Neuron (in vitro differentiated cells): ENCODE results near the gene HTT-AS.

Experiments
- H2AFZ ChIP-seq: one replicate; pipeline ENCODE4 v1.6.1; 2013; ENCODE audit warnings: low read depth, mild to moderate bottlenecking, inconsistent platforms, low read length, moderate library complexity
- H3K27me3 ChIP-seq: one replicate; pipeline ENCODE4 v1.6.1; 2013; ENCODE audit warnings: low read length; ENCODE audit not compliant: insufficient read depth
- H3K36me3 ChIP-seq: one replicate; pipeline ENCODE4 v1.6.1; 2013; ENCODE audit warnings: low read length; ENCODE audit not compliant: insufficient read depth
- H3K4me1 ChIP-seq: one replicate; pipeline ENCODE4 v1.6.1; 2013; ENCODE audit warnings: low read length; ENCODE audit not compliant: insufficient read depth
- H3K4me3 ChIP-seq: 2 replicates; pipeline ENCODE4 v1.5.1; 2013; ENCODE audit warnings: mild to moderate bottlenecking, low read length, moderate library complexity
- H3K9me3 ChIP-seq: one replicate; pipeline ENCODE4 v1.6.1; 2013; ENCODE audit warnings: low read length

The HTT-AS gene

DNA sequence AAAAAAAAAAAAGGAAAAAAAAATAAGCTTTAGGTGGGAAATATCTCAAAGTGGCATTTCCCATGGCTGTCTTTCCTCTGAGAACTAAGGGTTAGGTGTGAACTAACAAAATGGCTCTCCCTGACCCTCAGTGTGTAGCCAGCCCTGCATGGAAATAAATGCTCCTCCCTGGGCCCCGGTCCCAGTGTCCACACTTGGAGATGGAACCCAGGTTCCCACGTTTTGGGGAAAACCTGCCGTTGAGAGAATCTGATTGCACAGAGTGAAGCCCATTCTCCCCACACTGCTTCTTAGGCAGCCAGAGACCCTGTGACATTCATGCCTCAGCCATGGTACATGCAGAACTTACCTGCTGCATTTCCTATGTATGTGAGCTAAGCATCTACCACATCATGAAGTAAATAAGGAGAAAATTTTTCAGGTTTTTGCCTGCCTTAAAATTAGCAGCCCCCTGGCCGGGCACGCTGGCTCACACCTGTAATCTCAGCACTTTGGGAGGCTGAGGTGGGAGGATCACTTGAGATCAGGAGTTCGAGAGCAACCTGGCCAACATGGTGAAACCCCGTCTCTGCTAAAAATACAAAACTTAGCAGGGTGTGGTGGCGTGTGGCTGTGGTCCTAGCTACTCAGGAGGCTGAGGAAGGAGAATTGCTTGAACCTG is 34.5 kb downstream of the HTT-AS start:
- Histone ChIP-seq H3K36me3 (no peaks in the 10 kb centered on the region), H2AFZ (no peak overlapping the region), H3K4me3 (no peak overlapping the region), H3K4me1 (peaks cover 26% of the 10 kb centered on the region), H3K9me3 (no peaks in the 10 kb centered on the region), H3K27me3 (no peaks in the 10 kb centered on the region)

DNA sequence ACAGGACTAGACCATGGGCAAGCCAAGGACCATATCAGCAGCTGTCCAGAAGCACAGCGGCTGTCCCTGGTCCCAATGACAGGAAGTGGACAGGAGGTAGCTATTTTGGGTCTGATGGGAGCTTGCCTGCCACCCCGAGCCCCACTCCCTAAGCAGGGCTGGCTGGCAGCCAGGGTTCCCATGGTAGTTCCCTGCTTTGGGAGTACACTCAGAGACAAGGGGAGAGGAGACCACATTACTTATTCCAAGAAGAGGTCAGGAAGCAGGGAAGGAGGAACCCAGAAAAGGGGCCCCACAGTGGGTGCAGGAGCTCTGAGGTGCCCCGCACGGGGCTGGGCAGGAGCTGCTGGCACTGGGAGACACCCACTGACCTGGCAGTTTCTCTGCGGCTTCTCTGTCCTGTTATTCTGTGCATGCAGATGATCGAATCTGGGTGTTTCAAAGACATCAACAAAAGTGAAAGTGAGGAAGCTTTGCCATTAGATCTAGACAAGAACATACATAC is 36.3 kb downstream of the HTT-AS start:
- no peaks in the 10 kb centered on the region for H3K36me3 ChIP-seq
- no peak overlapping the region for H2AFZ ChIP-seq
- no peaks in the 10 kb centered on the region for H3K27me3 ChIP-seq
- H3K4me1 ChIP-seq, result peaks cover 20% of the 10 kb centered on the region
- H3K9me3 ChIP-seq, result no peaks in the 10 kb centered on the region
- H3K4me3 ChIP-seq, result no peak overlapping the region

DNA sequence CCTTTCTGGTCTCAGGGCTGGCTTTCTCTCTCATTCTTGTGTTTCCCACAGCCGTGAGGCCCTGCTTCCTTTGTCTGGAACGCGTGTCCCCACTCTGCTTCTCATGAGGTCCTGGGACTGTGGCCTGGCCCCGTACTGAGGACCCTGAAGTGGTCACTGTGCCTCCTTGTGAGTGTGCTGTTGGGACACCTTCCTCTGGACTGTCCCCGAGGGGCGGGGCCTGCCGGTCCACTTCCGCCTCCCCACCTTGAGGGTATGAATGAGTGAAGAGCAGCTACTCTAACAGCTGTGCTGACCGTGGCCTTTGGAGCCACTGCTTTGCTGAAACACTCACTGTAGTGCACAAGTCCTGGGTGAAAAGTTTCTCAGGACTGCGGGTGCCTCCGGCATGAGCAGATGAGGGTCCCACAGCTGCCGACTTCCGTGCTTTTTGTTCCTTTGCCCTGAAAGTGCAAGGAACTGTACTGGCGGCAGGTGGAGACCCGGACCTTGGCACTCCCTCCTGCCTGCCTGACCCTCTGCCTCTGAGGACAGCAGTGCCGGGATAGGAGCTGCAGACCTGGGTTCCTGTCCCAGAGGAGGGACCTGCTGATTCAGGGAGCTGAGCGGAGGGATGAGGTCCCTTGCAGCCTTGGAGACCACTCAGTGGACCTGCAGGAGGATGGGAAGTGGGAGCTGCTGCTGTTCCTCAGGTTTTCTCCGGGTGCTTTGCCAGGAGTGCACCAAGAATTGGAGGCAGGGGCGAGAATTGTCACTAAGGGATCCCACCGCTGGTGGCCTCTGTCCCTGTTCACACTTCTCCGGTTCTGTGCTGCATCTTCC is 38.0 kb downstream of the HTT-AS start:
- no peak overlapping the region for H3K4me3 ChIP-seq
- no peaks in the 10 kb centered on the region for H3K9me3 ChIP-seq
- no peaks in the 10 kb centered on the region for H3K36me3 ChIP-seq
- H3K27me3 ChIP-seq, result no peaks in the 10 kb centered on the region
- no peak overlapping the region for H2AFZ ChIP-seq
- H3K4me1 ChIP-seq, result peaks cover 13% of the 10 kb centered on the region

DNA sequence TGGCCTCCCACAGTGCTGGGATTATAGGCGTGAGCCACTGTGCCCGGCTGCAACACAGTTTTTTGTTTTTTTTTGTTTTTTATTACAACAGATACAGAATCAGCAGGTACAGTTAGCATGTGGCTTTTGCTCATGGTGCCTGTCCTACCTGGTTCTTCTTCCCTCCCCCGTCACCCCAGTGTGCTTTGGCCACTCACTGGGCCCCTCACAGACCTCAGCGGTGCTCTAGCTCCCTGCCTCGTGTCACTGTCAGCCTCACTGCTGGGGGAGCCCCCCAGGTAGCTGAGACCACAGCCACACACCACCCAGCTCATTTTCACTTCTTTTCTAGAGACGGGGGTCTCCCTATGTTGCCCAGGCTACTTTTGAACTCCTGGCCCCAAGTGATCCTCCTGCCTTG is 38.7 kb downstream of the HTT-AS start:
- Histone ChIP-seq H2AFZ (no peak overlapping the region), H3K36me3 (no peaks in the 10 kb centered on the region), H3K27me3 (no peaks in the 10 kb centered on the region), H3K4me3 (no peak overlapping the region), H3K9me3 (no peaks in the 10 kb centered on the region), H3K4me1 (peaks cover 13% of the 10 kb centered on the region)

DNA sequence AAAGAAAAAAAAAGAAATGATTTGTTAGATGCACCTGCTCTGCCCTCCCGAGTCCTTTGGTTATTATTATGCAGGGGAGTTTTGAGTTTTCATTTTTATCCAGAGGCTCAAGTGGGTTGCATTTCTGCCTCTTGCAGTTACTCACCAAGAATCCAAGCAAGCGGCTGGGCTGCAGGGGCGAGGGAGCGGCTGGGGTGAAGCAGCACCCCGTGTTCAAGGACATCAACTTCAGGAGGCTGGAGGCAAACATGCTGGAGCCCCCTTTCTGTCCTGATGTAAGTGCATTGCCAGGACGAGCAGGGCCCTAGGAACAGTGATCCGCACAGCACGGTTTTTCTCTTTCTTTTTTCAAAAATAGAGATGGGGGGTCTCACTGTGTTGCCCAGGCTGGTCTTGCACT is 39.1 kb downstream of the HTT-AS start:
- Histone ChIP-seq H3K27me3 (no peaks in the 10 kb centered on the region), H3K36me3 (no peaks in the 10 kb centered on the region), H3K4me3 (no peak overlapping the region), H2AFZ (no peak overlapping the region), H3K4me1 (peaks cover 13% of the 10 kb centered on the region), H3K9me3 (no peaks in the 10 kb centered on the region)

DNA sequence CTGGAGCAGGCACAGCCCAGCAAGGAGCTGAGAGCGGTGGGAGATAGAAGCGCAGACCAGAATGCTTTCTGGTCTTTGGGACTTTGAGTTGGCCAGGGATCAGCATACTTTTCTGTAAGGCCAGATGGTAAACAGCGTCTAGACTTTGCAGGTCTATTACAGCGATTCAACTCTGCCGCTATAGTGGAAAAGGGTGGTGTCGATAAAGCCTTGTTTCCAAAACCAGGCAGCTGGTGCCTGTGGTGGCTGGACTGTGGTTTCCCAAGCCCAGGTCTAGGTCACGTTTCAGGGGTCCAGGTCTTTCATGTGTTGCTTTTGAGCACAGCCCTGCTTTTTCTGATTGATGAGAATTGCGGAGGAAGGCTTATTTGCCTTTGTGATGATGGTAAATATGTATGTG is 40.1 kb downstream of the HTT-AS start:
- Histone ChIP-seq H3K27me3 (no peaks in the 10 kb centered on the region), H3K9me3 (no peaks in the 10 kb centered on the region), H3K4me3 (no peak overlapping the region), H3K36me3 (no peaks in the 10 kb centered on the region), H2AFZ (no peak overlapping the region), H3K4me1 (peaks cover 13% of the 10 kb centered on the region)

DNA sequence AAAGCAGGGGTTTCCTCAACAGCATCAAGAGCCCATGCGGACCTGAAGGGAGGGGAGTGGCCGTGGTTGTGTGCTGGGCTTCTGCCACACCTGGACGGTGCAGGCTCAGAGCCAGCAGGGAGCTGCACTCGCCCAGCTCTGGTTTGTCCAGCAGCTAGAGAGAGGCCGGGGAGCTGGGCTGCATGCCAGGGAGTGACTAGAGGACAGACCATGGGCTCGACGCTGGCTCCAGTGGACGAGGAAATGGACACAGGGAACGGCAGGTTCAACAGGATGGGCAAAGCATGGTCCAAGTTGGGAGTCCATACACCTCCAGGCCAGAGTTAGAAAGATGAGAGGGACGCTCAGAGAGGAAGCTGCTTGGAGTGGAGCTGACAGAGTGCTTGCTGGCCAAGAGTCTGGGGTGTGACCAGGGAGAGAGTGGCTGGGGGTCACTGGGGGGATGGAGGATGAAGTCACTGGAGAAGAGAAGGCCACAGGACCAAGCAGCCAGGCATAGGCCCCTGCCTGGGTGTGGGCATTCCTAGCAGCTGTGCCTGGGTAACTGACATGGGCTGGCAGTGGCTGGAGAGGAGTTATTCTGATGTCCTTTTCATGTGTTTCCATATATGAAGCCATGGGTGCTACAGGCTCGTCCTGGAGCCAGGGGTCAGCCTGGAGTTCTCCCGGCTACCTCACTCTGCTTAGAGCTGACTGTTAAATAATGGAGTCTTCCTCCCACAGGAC is 42.8 kb downstream of the HTT-AS start:
- H3K36me3 ChIP-seq, result no peaks in the 10 kb centered on the region
- no peaks in the 10 kb centered on the region for H3K27me3 ChIP-seq
- no peak overlapping the region for H2AFZ ChIP-seq
- no peaks in the 10 kb centered on the region for H3K9me3 ChIP-seq
- H3K4me3 ChIP-seq, result no peak overlapping the region
- H3K4me1 ChIP-seq, result peaks cover 7% of the 10 kb centered on the region

DNA sequence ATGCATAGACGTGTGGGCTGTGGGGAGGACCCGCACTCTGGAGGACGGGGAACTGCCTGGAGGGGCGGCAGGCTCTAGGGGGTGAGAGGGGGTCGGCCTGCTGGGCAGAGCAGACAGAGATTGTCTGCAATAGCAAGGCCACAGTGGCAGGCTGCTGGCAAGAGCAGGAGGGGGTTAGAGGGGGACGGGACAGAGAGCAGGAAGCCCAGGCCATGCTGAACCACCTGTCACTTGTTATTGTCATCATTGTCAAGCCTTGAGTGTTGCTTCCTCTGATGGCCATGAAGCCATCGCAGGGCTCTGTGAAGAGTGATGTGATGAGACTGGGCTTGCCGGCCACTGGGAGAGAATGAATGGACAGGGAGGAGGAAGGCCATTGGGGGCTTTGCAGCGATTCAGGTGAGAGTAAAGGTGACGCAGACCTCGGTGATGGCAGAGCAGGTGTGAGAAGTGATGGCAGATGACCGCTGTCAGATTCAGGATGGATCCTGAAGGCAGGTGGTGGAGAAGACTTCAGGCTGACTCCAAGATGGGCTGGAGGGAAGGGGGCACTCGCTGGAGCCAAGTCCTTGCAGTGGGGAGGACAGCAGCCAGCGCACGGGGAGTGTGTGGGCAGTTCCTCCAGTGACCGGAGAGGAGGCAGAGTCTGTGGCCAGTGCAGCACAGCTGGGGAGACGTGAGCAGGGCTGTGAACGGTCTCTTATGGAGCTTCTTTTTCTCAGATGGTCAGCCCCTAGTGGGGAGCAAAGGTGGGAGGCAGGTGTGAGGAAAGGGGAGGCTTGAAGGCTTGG is 43.6 kb downstream of the HTT-AS start:
- Histone ChIP-seq H3K27me3 (no peaks in the 10 kb centered on the region), H3K9me3 (no peaks in the 10 kb centered on the region), H3K4me3 (no peak overlapping the region), H2AFZ (no peak overlapping the region), H3K36me3 (no peaks in the 10 kb centered on the region), H3K4me1 (peaks cover 7% of the 10 kb centered on the region)

DNA sequence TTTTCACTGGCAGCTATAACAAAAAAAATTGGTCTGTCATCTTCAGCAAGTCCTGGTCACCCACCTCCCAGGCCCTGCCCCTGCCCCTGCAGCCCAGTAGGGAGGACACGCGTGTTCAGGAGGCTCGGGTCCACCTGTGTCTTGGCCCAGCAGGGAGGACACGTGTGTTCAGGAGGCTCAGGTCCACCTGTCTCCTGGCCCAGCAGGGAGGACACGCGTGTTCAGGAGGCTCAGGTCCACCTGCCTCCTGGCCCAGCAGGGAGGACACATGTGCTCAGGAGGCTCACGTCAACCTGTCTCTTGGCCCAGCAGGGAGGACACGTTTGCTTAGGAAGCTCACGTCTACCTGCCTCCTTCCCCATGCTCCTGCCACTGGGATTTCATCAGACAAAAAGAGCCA is 44.9 kb downstream of the HTT-AS start:
- no peaks in the 10 kb centered on the region for H3K36me3 ChIP-seq
- H3K4me3 ChIP-seq, result no peak overlapping the region
- no peak overlapping the region for H2AFZ ChIP-seq
- no peaks in the 10 kb centered on the region for H3K9me3 ChIP-seq
- no peaks in the 10 kb centered on the region for H3K27me3 ChIP-seq
- peaks cover 7% of the 10 kb centered on the region for H3K4me1 ChIP-seq

DNA sequence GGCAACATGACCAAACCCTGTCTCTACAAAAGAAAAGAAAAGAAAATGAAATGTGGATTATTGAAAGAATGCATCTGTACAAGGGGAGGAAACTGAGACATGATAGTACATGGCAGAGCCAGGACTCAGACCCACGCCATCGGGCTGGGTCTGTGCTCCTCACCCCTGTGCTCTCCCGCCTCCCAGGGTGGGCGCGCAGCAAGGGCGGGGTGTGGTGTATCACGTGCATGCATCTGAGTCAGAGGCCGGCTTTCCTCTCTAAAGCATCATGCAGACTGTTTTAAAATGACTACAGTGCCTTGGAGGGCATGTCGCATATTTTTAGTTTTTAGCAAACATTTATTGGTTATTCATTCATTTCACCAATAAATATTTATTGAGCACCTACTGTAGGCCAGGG is 47.8 kb downstream of the HTT-AS start:
- Histone ChIP-seq H3K4me3 (no peak overlapping the region), H3K36me3 (no peaks in the 10 kb centered on the region), H3K4me1 (peaks cover 2% of the 10 kb centered on the region), H2AFZ (no peak overlapping the region), H3K27me3 (no peaks in the 10 kb centered on the region), H3K9me3 (peaks cover 7% of the 10 kb centered on the region)

DNA sequence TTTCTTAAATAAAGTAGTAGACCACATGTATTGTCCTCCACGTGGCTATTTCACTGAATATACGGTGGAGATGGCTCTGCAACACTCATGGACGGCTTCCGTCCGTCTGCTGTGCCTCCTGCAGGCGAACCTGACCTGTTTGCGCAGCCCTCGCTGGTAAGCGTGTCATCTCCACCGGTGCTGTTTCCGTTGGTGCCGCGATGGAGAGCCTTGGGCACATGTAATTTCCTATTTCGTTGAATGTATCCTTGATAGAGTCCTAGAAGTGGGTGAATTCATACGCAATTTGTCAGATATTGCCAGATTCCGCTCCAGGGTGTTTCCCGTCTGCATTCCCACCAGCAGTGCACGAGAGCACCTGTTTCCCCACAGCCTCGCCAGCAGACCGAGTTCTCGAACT is 48.5 kb downstream of the HTT-AS start:
- Histone ChIP-seq H3K36me3 (no peaks in the 10 kb centered on the region), H3K4me1 (no peaks in the 10 kb centered on the region), H3K27me3 (no peaks in the 10 kb centered on the region), H3K4me3 (no peak overlapping the region), H2AFZ (no peak overlapping the region), H3K9me3 (peaks cover 7% of the 10 kb centered on the region)

DNA sequence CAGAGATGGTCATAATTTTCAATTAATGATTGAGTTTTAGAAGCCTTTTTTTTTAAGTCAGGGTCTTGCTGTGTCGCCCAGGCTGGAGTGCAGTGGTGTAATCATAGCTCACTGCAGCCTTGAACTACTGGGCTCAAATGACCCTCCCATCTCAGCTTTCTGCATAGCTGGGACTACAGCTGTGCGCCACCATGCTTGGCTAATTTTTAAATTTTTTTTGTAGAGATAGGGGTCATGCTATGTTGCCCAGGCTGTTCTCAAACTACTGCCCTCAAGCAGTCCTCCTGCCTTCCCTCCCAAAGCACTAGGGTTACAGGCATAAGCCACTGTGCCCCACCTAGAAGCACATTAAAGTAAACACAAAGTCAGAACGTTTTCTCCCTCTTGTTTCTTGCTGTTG is 51.7 kb downstream of the HTT-AS start:
- no peaks in the 10 kb centered on the region for H3K27me3 ChIP-seq
- no peaks in the 10 kb centered on the region for H3K36me3 ChIP-seq
- peaks cover 7% of the 10 kb centered on the region for H3K9me3 ChIP-seq
- H3K4me3 ChIP-seq, result no peak overlapping the region
- no peak overlapping the region for H2AFZ ChIP-seq
- peaks cover 4% of the 10 kb centered on the region for H3K4me1 ChIP-seq
